HAP-1 (cell line): ENCODE data around the gene EID2.

Experiments used
- DNase-seq, 2 experiments: peaks; one replicate each; pipeline ENCODE4 v3.0.0-alpha.2; 2016 to 2020; ENCODE audit warnings: low spot score in 2 of 2
- H3K27me3 ChIP-seq: fragments of 250-450 bp; sonication (Bioruptor Pico); 2 replicates; pipeline ENCODE4 v1.5.1; 2020; ENCODE audit warnings: low read depth, mild to moderate bottlenecking, moderate library complexity
- H3K36me3 ChIP-seq: fragments of 250-450 bp; sonication (Bioruptor Pico); replicated peaks from 2 replicates; pipeline ENCODE4 v1.5.1; 2020; ENCODE audit warnings: mild to moderate bottlenecking
- H3K4me1 ChIP-seq: fragments of 250-450 bp; sonication (Bioruptor Pico); 2 replicates; pipeline ENCODE4 v1.5.1; 2020; ENCODE audit warnings: mild to moderate bottlenecking
- H3K4me3 ChIP-seq: fragments of 250-450 bp; sonication (Bioruptor Pico); 2 replicates; pipeline ENCODE4 v1.5.1; 2020; ENCODE audit warnings: mild to moderate bottlenecking, moderate library complexity
- H3K9me3 ChIP-seq: fragments of 250-450 bp; sonication (Bioruptor Pico); 2 replicates; pipeline ENCODE4 v1.5.1; 2020; ENCODE audit warnings: mild to moderate bottlenecking, moderate library complexity
- in situ Hi-C: fragments of 300-500 bp; cut with MboI; formaldehyde crosslinking; loops from 3 replicates; pipeline ENCODE4 v1.14.3; 2020; ENCODE audit warnings: low sequenced_read_pairs, inconsistent platforms, mixed read lengths

EID2 gene

GRCh38 chr19:39525205-39525604 lies 14.8 kb downstream of the EID2 start:
- H3K4me1 ChIP-seq: peaks cover 13% of the 10 kb centered on the region
- in situ Hi-C loops: no loop called here

GRCh38 chr19:39524495-39524894 lies 15.5 kb downstream of the EID2 start:
- no peaks in the 10 kb centered on the region for H3K36me3 ChIP-seq
- H3K27me3 ChIP-seq: no peaks in the 10 kb centered on the region
- in situ Hi-C loops: no loop called here
- H3K4me1 ChIP-seq: peaks cover 16% of the 10 kb centered on the region
- no peak for DNase-seq
- H3K4me3 ChIP-seq: no peak overlapping the region
- H3K9me3 ChIP-seq: no peaks in the 10 kb centered on the region

More at GRCh38 chr19:39525205-39525604, 14.8 kb downstream of the EID2 start:
- no peak overlapping the region for H3K4me3 ChIP-seq
- no peaks in the 10 kb centered on the region for H3K27me3 ChIP-seq
- H3K36me3 ChIP-seq: no peaks in the 10 kb centered on the region
- no peaks in the 10 kb centered on the region for H3K9me3 ChIP-seq
- DNase-seq: no peak

DNA sequence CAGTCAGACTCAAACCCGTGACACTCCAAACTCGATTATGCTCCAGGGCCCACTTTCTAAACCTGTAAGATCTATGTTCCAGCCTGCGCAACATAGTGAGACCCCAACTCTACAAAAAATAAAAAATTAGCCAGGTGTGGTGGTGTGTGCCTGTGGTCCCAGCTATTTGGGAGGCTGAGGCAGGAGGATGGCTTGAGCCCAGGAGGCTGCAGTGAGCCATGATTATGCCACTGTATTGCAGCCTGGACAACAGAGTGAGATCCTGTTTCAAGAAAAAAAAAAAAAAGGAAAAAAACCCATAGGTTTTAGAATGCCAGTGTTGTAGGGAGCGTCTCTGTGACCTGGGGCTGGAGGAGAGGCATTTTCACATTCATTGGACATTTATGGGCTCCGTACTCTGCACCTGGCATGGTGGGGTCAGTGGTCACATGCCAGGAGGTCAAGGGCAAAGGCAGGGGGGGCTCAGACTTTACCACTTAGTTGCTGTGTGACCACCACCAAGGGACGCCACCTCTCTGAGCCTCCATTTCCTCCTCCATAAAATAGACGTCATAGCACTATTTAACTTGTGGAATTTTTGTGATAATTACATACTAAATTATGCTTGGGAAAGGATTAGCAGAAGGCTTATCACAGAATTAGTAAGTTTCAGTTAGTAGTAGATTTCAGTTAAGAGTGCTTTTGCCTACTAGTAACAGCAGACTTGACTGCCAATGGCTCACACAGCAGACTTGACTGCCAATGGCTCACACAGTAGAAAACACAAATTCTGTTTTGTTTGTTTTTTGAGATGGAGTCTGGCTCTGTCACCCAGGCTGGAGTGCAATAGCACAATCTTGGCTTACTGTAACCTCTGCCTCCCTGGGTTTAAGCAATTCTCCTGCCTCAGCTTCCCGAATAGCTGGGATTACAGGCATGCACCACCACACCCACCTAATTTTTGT lies 19.1 kb downstream of the EID2 start:
- H3K4me1 ChIP-seq: peaks cover 16% of the 10 kb centered on the region
- H3K9me3 ChIP-seq: no peaks in the 10 kb centered on the region
- DNase-seq: no peak
- no peaks in the 10 kb centered on the region for H3K36me3 ChIP-seq
- in situ Hi-C loops: no loop called here
- no peak overlapping the region for H3K4me3 ChIP-seq
- H3K27me3 ChIP-seq: no peaks in the 10 kb centered on the region

- Histone ChIP-seq H3K4me1 (peaks cover 16% of the 10 kb centered on the region), H3K36me3 (no peaks in the 10 kb centered on the region), H3K9me3 (no peaks in the 10 kb centered on the region), H3K27me3 (no peaks in the 10 kb centered on the region), H3K4me3 (no peak overlapping the region)
- DNase-seq: no peak
- in situ Hi-C loops: no loop called here
Measured at GRCh38 chr19:39518975-39519374, 21.0 kb downstream of the EID2 start.

GRCh38 chr19:39518458-39518857 lies 21.5 kb downstream of the EID2 start:
- DNase-seq: no peak
- no peaks in the 10 kb centered on the region for H3K36me3 ChIP-seq
- H3K4me3 ChIP-seq: no peak overlapping the region

GRCh38 chr19:39517432-39517831 lies 22.5 kb downstream of the EID2 start:
- Histone ChIP-seq H3K27me3 (no peaks in the 10 kb centered on the region), H3K9me3 (no peaks in the 10 kb centered on the region), H3K4me3 (no peak overlapping the region), H3K4me1 (peaks cover 16% of the 10 kb centered on the region), H3K36me3 (no peaks in the 10 kb centered on the region)
- in situ Hi-C loops: no loop called here
- DNase-seq: no peak

More at GRCh38 chr19:39518458-39518857, 21.5 kb downstream of the EID2 start:
- in situ Hi-C loops: no loop called here
- Histone ChIP-seq H3K4me1 (peaks cover 16% of the 10 kb centered on the region), H3K9me3 (no peaks in the 10 kb centered on the region), H3K27me3 (no peaks in the 10 kb centered on the region)

DNA sequence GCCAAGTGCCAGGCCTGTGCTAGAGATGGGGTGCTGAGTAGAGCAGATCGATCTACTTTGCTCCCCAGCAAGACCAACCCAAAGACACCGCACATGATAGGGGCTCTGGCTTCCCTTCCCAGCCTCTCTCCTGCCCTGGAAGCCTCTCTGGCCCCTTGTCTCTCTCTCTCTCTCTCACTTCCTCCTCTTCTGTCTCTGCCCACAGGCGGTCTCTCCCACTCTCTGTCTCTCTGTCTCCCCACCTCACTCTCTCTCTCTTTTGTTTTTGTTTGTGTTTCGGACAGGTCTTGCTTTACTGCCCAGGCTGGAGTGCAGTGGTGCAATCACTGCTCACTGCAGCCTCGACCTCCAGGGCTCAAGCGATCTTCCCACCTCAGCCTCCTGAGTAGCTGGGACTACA lies 23.7 kb downstream of the EID2 start:
- H3K9me3 ChIP-seq: no peaks in the 10 kb centered on the region
- H3K4me3 ChIP-seq: no peak overlapping the region
- no peaks in the 10 kb centered on the region for H3K27me3 ChIP-seq
- in situ Hi-C loops: no loop called here
- DNase-seq: no peak
- H3K4me1 ChIP-seq: peaks cover 16% of the 10 kb centered on the region
- H3K36me3 ChIP-seq: no peaks in the 10 kb centered on the region

GRCh38 chr19:39515551-39516191 lies 24.3 kb downstream of the EID2 start:
- no peak for DNase-seq
- Histone ChIP-seq H3K36me3 (no peaks in the 10 kb centered on the region), H3K4me1 (peaks cover 16% of the 10 kb centered on the region), H3K27me3 (no peaks in the 10 kb centered on the region), H3K9me3 (no peaks in the 10 kb centered on the region), H3K4me3 (no peak overlapping the region)
- in situ Hi-C loops: no loop called here

DNA sequence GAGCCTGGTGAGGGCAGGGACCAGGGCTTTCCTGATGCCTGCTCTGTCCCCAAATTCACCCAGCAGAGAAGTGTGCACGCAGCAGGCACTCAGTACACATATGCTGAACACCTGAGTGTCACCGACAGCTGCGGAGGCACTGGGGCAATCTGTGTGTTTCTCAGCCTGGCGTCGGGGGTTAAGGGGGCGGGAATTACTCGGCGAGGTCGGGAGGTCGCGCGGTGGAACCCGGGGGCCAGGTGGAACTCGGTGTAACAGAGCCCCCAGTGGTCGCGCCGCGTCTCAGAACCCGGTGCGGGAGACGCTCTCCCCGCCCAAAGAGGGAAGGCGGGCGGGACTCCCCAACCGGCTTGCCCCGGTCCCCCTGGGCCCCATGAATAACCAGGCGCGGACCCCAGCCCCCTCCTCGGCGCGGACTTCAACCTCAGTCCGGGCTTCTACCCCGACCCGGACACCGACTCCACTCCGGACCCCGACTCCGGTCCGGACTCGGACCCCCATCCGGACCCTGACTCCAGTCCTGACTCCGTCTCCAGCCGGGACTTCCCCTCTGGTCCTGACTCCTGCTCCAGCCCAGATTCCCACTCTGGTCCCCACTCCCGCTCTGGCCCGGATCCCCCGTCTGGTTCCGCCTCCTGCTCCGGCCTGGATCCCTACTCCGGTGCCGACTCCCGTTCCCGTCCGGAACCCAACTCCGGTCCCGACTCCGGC lies 25.0 kb downstream of the EID2 start, which contains the start of gene SELENOV:
Gene SELENOV, plus strand, starts transcription at position 300 of the 711 bp plus-strand sequence. Its CDS starts 74 bp downstream, at position 374.
- Histone ChIP-seq H3K9me3 (no peaks in the 10 kb centered on the region), H3K4me1 (peaks cover 11% of the 10 kb centered on the region), H3K36me3 (no peaks in the 10 kb centered on the region), H3K4me3 (peak within 1 kb of the TSS; percentile 8; the same call in 1 of the 2 replicates), H3K27me3 (no peaks in the 10 kb centered on the region)
- DNase-seq: peak in 1 of 2 experiments; percentile 42
- in situ Hi-C loops: no loop called here

GRCh38 chr19:39512988-39513387 lies 27.0 kb downstream of the EID2 start:
- no peaks in the 10 kb centered on the region for H3K9me3 ChIP-seq
- H3K4me3 ChIP-seq: no peak overlapping the region
- in situ Hi-C loops: no loop called here

DNA sequence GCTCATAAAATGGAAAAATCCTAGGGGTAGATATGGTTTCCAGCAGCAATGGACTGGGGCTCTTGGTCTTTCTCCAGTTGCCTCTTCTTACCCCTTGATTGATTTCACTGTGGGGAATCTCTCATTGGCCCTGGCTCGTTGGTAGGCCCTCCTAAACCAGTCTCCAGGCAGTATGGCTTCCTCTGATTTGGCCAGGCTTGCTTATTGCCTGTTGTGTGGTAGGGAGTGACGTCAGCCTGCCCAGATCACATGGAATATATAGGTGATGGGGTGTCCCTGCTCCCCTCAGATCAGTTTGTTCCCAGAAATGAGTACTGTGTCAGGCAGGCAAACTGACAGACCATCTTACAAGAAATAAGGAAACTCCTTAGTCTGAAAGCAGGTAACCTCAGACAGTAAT lies 30.7 kb downstream of the EID2 start:
- Histone ChIP-seq H3K27me3 (no peaks in the 10 kb centered on the region), H3K9me3 (no peaks in the 10 kb centered on the region; the same call in 1 of the 2 replicates), H3K4me3 (no peak overlapping the region), H3K36me3 (no peaks in the 10 kb centered on the region), H3K4me1 (peaks cover 5% of the 10 kb centered on the region)
- in situ Hi-C loops: no loop called here
- DNase-seq: no peak

More at GRCh38 chr19:39512988-39513387, 27.0 kb downstream of the EID2 start:
- Histone ChIP-seq H3K36me3 (no peaks in the 10 kb centered on the region), H3K4me1 (peaks cover 3% of the 10 kb centered on the region; the same call in 1 of the 2 replicates), H3K27me3 (no peaks in the 10 kb centered on the region)
- DNase-seq: no peak

DNA sequence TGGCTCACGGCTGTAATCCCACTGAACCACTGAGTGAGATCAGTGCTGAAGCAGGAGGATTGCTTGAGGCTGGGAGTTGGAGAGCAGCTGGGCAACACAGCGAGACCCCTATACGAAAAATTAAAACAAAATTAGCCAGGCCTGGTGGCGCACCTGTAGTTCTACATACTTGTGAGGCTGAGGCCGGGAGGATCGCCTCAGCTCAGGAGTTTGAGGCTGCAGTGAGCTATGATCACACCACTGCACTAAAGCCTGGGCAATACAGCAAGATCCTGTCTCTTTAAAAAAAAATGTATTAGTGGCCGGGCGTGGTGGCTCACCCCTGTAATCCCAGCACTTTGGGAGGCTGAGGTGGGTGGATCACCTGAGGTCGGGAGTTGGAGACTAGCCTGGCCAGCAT lies 31.3 kb downstream of the EID2 start:
- H3K4me1 ChIP-seq: peaks cover 5% of the 10 kb centered on the region

DNA sequence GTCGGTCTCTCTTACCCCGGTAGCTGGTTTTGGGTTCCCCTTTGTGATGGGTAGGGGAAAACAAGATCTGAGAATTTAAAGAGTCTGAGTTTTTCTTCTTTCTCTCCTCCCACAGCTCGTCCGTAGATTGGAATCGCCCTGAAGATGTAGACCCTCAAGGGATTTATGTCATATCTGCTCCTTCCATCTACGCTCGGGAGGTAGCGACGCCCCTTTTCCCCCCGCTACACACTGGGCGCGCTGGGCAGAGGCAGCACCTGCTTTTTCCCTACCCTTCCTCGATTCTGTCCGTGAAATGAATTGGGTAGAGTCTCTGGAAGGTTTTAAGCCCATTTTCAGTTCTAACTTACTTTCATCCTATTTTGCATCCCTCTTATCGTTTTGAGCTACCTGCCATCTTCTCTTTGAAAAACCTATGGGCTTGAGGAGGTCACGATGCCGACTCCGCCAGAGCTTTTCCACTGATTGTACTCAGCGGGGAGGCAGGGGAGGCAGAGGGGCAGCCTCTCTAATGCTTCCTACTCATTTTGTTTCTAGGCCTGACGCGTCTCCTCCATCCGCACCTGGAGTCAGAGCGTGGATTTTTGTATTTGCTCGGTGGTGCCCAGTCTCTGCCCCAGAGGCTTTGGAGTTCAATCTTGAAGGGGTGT lies 32.1 kb downstream of the EID2 start:
- Histone ChIP-seq H3K4me1 (peaks cover 5% of the 10 kb centered on the region), H3K27me3 (no peaks in the 10 kb centered on the region), H3K9me3 (no peaks in the 10 kb centered on the region; the same call in 1 of the 2 replicates), H3K36me3 (no peaks in the 10 kb centered on the region), H3K4me3 (peak overlapping the region; percentile 55)
- DNase-seq: no peak
- in situ Hi-C loops: no loop called here

More for the DNA sequence above, 31.3 kb downstream of the EID2 start:
- in situ Hi-C loops: no loop called here
- Histone ChIP-seq H3K4me3 (no peak overlapping the region), H3K9me3 (no peaks in the 10 kb centered on the region; the same call in 1 of the 2 replicates), H3K27me3 (no peaks in the 10 kb centered on the region), H3K36me3 (no peaks in the 10 kb centered on the region)
- DNase-seq: no peak
